Panc1 (cell line): ENCODE results near the gene SATB2.

Experiments used
- CTCF ChIP-seq: fragments of 450-650 bp; IDR thresholded peaks from 2 replicates; pipeline ENCODE4 v1.5.1; 2017; ENCODE audit warnings: mild to moderate bottlenecking
- TCF7L2 ChIP-seq: IDR thresholded peaks from 2 replicates; pipeline ENCODE4 v1.6.1; 2011; ENCODE audit warnings: mild to moderate bottlenecking, low read depth, low read length, inconsistent platforms

- TF ChIP-seq CTCF (no peak), TCF7L2 (no peak)
These were observed 62.4 kb downstream of the SATB2 start for GRCh38 chr2:199395311-199395710.
